PC-9 (cell line): Measurements from ENCODE around the gene SIRT2. TPM values are rescaled to one million over a fixed set of nuclear protein-coding genes. Genes with fewer than 3 reads are reported as not detected.

Experiments
- BruUV-seq: library from RNA; stranded (reverse); fragments of 400-500 nt; replicated peaks from 2 replicates; lab custom pipeline; 2021; lab: Mats Ljungman, UMichigan
- CTCF ChIA-PET: fragments of 300-600 bp; sonication (Branson Sonifier 250); formaldehyde crosslinking; loops from one replicate; lab custom pipeline; 2022; ENCODE audit warnings: antibody characterized with exemption; lab: Charles Lee
- POLR2A ChIA-PET: fragments of 300-600 bp; sonication (Branson Sonifier 250); formaldehyde crosslinking; loops from one replicate; lab custom pipeline; 2022; ENCODE audit warnings: antibody characterized with exemption; ENCODE audit not compliant: unreplicated experiment; lab: Charles Lee
- DNase-seq, 2 experiments: peaks; one replicate each; pipeline versions ENCODE4 v3.0.0 to v3.0.0-alpha.2; 2015 to 2022; ENCODE audit warnings: mixed read lengths in 1 of 2
- H2AFZ ChIP-seq: fragments of 200-600 bp; sonication (generic); 2 replicates; pipeline ENCODE4 v1.8.1; 2017; ENCODE audit warnings: antibody characterized with exemption
- H3F3A ChIP-seq: fragments of 200-600 bp; sonication (generic); 2 replicates; pipeline ENCODE4 v1.8.1; 2017; ENCODE audit warnings: antibody characterized with exemption, mild to moderate bottlenecking, low read depth; ENCODE audit not compliant: insufficient read depth
- H3K27ac ChIP-seq: fragments of 200-600 bp; sonication (generic); 2 replicates; pipeline ENCODE4 v1.6.1; 2016; ENCODE audit warnings: mixed run types
- H3K27me3 ChIP-seq: fragments of 200-600 bp; sonication (generic); 2 replicates; pipeline ENCODE4 v1.6.1; 2016; ENCODE audit warnings: low read depth, mixed run types; ENCODE audit not compliant: insufficient read depth
- H3K36me3 ChIP-seq: fragments of 200-600 bp; sonication (generic); 2 replicates; pipeline ENCODE4 v1.6.1; 2016; ENCODE audit warnings: low read depth, mixed run types
- H3K4me1 ChIP-seq: fragments of 200-600 bp; sonication (generic); replicated peaks from 2 replicates; pipeline ENCODE4 v1.6.1; 2016; ENCODE audit warnings: mixed run types; ENCODE audit not compliant: insufficient read depth
- H3K4me2 ChIP-seq: fragments of 200-600 bp; sonication (generic); 2 replicates; pipeline ENCODE4 v1.6.1; 2017; ENCODE audit warnings: mixed run types
- H3K4me3 ChIP-seq: fragments of 200-600 bp; sonication (generic); 2 replicates; pipeline ENCODE4 v1.6.1; 2016; ENCODE audit warnings: mixed run types
- H3K79me2 ChIP-seq: fragments of 200-600 bp; sonication (generic); 2 replicates; pipeline ENCODE4 v1.6.1; 2017; ENCODE audit warnings: low read depth, mixed run types
- H3K9me2 ChIP-seq: fragments of 200-600 bp; sonication (generic); 2 replicates; pipeline ENCODE4 v1.8.1; 2017; ENCODE audit warnings: mild to moderate bottlenecking; ENCODE audit not compliant: insufficient read depth
- H3K9me3 ChIP-seq: fragments of 200-600 bp; sonication (generic); 2 replicates; pipeline ENCODE4 v1.8.1; 2016; ENCODE audit warnings: low read depth; ENCODE audit not compliant: insufficient read depth
- H4K20me1 ChIP-seq: fragments of 200-600 bp; sonication (generic); 2 replicates; pipeline ENCODE4 v1.8.1; 2017; ENCODE audit not compliant: insufficient read depth
- CTCF ChIP-seq: fragments of 200-600 bp; sonication (generic); conservative IDR thresholded peaks from 2 replicates; pipeline ENCODE4 v1.6.1; 2017; ENCODE audit warnings: mixed run types, antibody characterized with exemption, mild to moderate bottlenecking, moderate library complexity
- EZH2 ChIP-seq: fragments of 200-600 bp; sonication (generic); IDR thresholded peaks from 2 replicates; pipeline ENCODE4 v1.8.0; 2017; ENCODE audit warnings: antibody characterized with exemption, low read depth
- intact Hi-C: fragments of 100-400 bp; cut with micrococcal nuclease; formaldehyde crosslinking; loops from one replicate; pipeline ENCODE4 v1.10.0; 2022; ENCODE audit not compliant: unreplicated experiment
- total RNA-seq: library from RNA; stranded (reverse); gene quantifications from 2 replicates; pipeline ENCODE4 v1.2.3, GENCODE V29; 2021

The SIRT2 gene
- total RNA-seq, 1 experiment from 2014 or later = 32.9 TPM

- Histone ChIP-seq H4K20me1 (no peaks in the 10 kb centered on the region), H2AFZ (no peak overlapping the region), H3K27me3 (no peaks in the 10 kb centered on the region), H3K27ac (no peak overlapping the region), H3K4me3 (no peak overlapping the region), H3K79me2 (no peaks in the 10 kb centered on the region), H3K9me3 (no peaks in the 10 kb centered on the region), H3K4me2 (no peak overlapping the region), H3K4me1 (no peaks in the 10 kb centered on the region), H3F3A (peaks cover 7% of the 10 kb centered on the region; the same call in 1 of the 2 replicates), H3K36me3 (no peaks in the 10 kb centered on the region), H3K9me2 (no peaks in the 10 kb centered on the region)
- intact Hi-C loops = no loop called here
- CTCF ChIA-PET = no interaction called here
- no TSS peak for BruUV-seq
- POLR2A ChIA-PET = interaction anchor here (0.6 kb wide), 1 partner anchor 12 kb away, joined by 6 read pairs; the partner anchor contains the start of gene NFKBIB
- DNase-seq = no peak
- no peak for TF ChIP-seq CTCF
- no peak for TF ChIP-seq EZH2
These were observed 12.1 kb upstream of the SIRT2 start for GRCh38 chr19:38911388-38912001.

GRCh38 chr19:38910488-38910887 lies 11.1 kb upstream of the SIRT2 start:
- no peak overlapping the region for H3K4me3 ChIP-seq
- H3K27ac ChIP-seq = no peak overlapping the region
- H3K36me3 ChIP-seq = no peaks in the 10 kb centered on the region
- ChIA-PET CTCF (no interaction called here), POLR2A (no interaction called here)
- no peaks in the 10 kb centered on the region for H3K9me2 ChIP-seq
- H2AFZ ChIP-seq = no peak overlapping the region
- no peaks in the 10 kb centered on the region for H4K20me1 ChIP-seq
- no TSS peak for BruUV-seq
- no peak for TF ChIP-seq CTCF
- no peaks in the 10 kb centered on the region for H3K27me3 ChIP-seq
- H3K79me2 ChIP-seq = no peaks in the 10 kb centered on the region
- no peaks in the 10 kb centered on the region for H3K4me1 ChIP-seq
- intact Hi-C loops = no loop called here
- H3K4me2 ChIP-seq = no peak overlapping the region
- DNase-seq = no peak
- no peaks in the 10 kb centered on the region for H3K9me3 ChIP-seq
- H3F3A ChIP-seq = peaks cover 7% of the 10 kb centered on the region; the same call in 1 of the 2 replicates

GRCh38 chr19:38908911-38909310 lies 9.5 kb upstream of the SIRT2 start:
- POLR2A ChIA-PET = interaction anchor here (0.6 kb wide), 1 partner anchor 18 kb away, joined by 7 read pairs; no protein-coding TSS in a partner anchor
- H3K9me3 ChIP-seq = no peaks in the 10 kb centered on the region
- no peaks in the 10 kb centered on the region for H3K9me2 ChIP-seq
- no peak for DNase-seq
- H3K36me3 ChIP-seq = no peaks in the 10 kb centered on the region
- BruUV-seq = no TSS peak
- no peak overlapping the region for H3K4me3 ChIP-seq
- intact Hi-C loops = no loop called here
- no peak for TF ChIP-seq CTCF
- no peak for TF ChIP-seq EZH2
- no peaks in the 10 kb centered on the region for H3K79me2 ChIP-seq
- CTCF ChIA-PET = no interaction called here
- H3K4me2 ChIP-seq = no peak overlapping the region
- no peaks in the 10 kb centered on the region for H3K4me1 ChIP-seq
- peaks cover 7% of the 10 kb centered on the region; the same call in 1 of the 2 replicates for H3F3A ChIP-seq
- H2AFZ ChIP-seq = no peak overlapping the region
- no peak overlapping the region for H3K27ac ChIP-seq
- no peaks in the 10 kb centered on the region for H3K27me3 ChIP-seq
- H4K20me1 ChIP-seq = no peaks in the 10 kb centered on the region
